AG04450 (cell line): ENCODE measurements around the gene SPAG16. TPM values are rescaled to one million over a fixed set of nuclear protein-coding genes. Genes with fewer than 3 reads are reported as not detected.

Experiments
- CTCF ChIA-PET: fragments of 300-600, 350-600 bp; formaldehyde crosslinking; extraction: SDS; loops from one replicate; lab custom pipeline; 2022; ENCODE audit warnings: antibody characterized with exemption, inconsistent platforms; lab: Charles Lee
- POLR2A ChIA-PET: fragments of 350-600 bp; formaldehyde crosslinking; extraction: SDS; loops from one replicate; lab custom pipeline; 2021; ENCODE audit warnings: antibody characterized with exemption, inconsistent platforms; lab: Yijun Ruan, JAX
- DNase-seq: peaks from one replicate; pipeline ENCODE4 v3.0.0-alpha.2; 2011; ENCODE audit warnings: low read depth, low spot score
- H3K27ac ChIP-seq: one replicate; pipeline ENCODE4 v1.5.1; 2012; ENCODE audit warnings: low read depth, low read length, control low read depth
- H3K27me3 ChIP-seq: one replicate; pipeline ENCODE4 v1.6.0; 2012; ENCODE audit warnings: low read length; ENCODE audit not compliant: control insufficient read depth, insufficient read depth
- H3K4me3 ChIP-seq: 2 replicates; pipeline ENCODE4 v1.5.1; 2011; ENCODE audit warnings: mild to moderate bottlenecking, low read depth, low read length, control low read depth
- H3K9me3 ChIP-seq: 2 replicates; pipeline ENCODE4 v1.5.1; 2012; ENCODE audit warnings: low read length; ENCODE audit not compliant: control insufficient read depth, insufficient read depth
- polyA plus RNA-seq: library from polyadenylated mRNA; depleted of rRNA; stranded (reverse); fragments of >200 nt; gene quantifications from 2 replicates; pipeline ENCODE4 v1.2.3, GENCODE V29; 2011
- TF ChIP-seq, protein P1 (sequence below): IDR thresholded peaks from 2 replicates; pipeline ENCODE4 v1.5.1; 2011; ENCODE audit warnings: low read depth, low read length, control low read depth, inconsistent platforms

SPAG16 gene
- polyA plus RNA-seq, 1 experiment: 28.1 TPM

- Histone ChIP-seq H3K27ac (no peak overlapping the region), H3K4me3 (no peak overlapping the region), H3K27me3 (no peaks in the 10 kb centered on the region), H3K9me3 (no peaks in the 10 kb centered on the region; the same call in 1 of the 2 replicates)
- ChIA-PET POLR2A (no interaction called here), CTCF (interaction anchor here (0.5 kb wide), 1 partner anchor 941 kb away, joined by 3 read pairs; no protein-coding TSS in a partner anchor)
- DNase-seq: no peak
- TF ChIP-seq, protein P1, sequence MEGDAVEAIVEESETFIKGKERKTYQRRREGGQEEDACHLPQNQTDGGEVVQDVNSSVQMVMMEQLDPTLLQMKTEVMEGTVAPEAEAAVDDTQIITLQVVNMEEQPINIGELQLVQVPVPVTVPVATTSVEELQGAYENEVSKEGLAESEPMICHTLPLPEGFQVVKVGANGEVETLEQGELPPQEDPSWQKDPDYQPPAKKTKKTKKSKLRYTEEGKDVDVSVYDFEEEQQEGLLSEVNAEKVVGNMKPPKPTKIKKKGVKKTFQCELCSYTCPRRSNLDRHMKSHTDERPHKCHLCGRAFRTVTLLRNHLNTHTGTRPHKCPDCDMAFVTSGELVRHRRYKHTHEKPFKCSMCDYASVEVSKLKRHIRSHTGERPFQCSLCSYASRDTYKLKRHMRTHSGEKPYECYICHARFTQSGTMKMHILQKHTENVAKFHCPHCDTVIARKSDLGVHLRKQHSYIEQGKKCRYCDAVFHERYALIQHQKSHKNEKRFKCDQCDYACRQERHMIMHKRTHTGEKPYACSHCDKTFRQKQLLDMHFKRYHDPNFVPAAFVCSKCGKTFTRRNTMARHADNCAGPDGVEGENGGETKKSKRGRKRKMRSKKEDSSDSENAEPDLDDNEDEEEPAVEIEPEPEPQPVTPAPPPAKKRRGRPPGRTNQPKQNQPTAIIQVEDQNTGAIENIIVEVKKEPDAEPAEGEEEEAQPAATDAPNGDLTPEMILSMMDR: no peak
Measured at GRCh38 chr2:214328941-214329340, 1044.7 kb downstream of the SPAG16 start.

GRCh38 chr2:214341646-214342045 is 1057.4 kb downstream of the SPAG16 start:
- H3K27me3 ChIP-seq: no peaks in the 10 kb centered on the region
- H3K9me3 ChIP-seq: no peaks in the 10 kb centered on the region
- ChIA-PET POLR2A (no interaction called here), CTCF (no interaction called here)
- H3K27ac ChIP-seq: no peak overlapping the region
- no peak for DNase-seq
- H3K4me3 ChIP-seq: no peak overlapping the region
- TF ChIP-seq, protein P1: no peak

GRCh38 chr2:214358506-214358905 is 1074.2 kb downstream of the SPAG16 start:
- TF ChIP-seq, protein P1: no peak
- CTCF ChIA-PET: no interaction called here
- H3K27ac ChIP-seq: no peak overlapping the region
- H3K9me3 ChIP-seq: no peaks in the 10 kb centered on the region
- POLR2A ChIA-PET: no interaction called here
- no peaks in the 10 kb centered on the region for H3K27me3 ChIP-seq
- H3K4me3 ChIP-seq: no peak overlapping the region
- DNase-seq: no peak

- DNase-seq: no peak
- no peaks in the 10 kb centered on the region for H3K9me3 ChIP-seq
- POLR2A ChIA-PET: no interaction called here
- H3K4me3 ChIP-seq: no peak overlapping the region
- no peak overlapping the region for H3K27ac ChIP-seq
- TF ChIP-seq, protein P1: no peak
- CTCF ChIA-PET: interaction anchor here (0.5 kb wide), 1 partner anchor 26 kb away, joined by 3 read pairs; no protein-coding TSS in a partner anchor
- H3K27me3 ChIP-seq: no peaks in the 10 kb centered on the region
Measured at GRCh38 chr2:214361116-214361515, 1076.9 kb downstream of the SPAG16 start.

DNA sequence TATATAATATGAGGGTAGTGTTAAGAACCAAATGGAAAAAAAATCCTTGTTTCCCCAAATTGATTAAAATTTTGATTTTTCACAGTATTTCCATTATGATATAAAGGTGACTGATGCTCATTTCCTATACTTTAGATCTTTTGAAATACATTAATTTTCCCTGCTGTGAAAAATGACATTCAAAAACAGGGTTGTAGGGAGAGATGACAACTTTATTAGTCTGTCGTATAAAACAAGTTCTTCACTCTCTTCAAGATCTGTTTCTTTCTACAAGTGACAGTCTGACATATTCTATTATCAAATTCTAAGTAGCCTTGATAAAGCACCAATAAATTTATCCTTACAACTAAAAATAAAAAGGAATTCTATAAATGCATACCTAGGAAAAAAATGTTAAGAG is 1081.3 kb downstream of the SPAG16 start:
- DNase-seq: no peak
- H3K9me3 ChIP-seq: no peaks in the 10 kb centered on the region
- H3K4me3 ChIP-seq: no peak overlapping the region
- TF ChIP-seq, protein P1: no peak
- CTCF ChIA-PET: no interaction called here
- POLR2A ChIA-PET: no interaction called here
- H3K27ac ChIP-seq: no peak overlapping the region
- H3K27me3 ChIP-seq: no peaks in the 10 kb centered on the region
